Frontal cortex (tissue), 4 donors: Measurements from ENCODE around the gene SUCNR1. TPM values are rescaled to one million over a fixed set of nuclear protein-coding genes. Genes with fewer than 3 reads are reported as not detected.
"Not testable (repeated sequence)": the region's sequence is repeated elsewhere in the genome, so short reads cannot be mapped to it uniquely, and the experiment has no call there.

ENCODE experiments used
- DNase-seq, 2 donors: peaks; one replicate each; pipeline ENCODE4 v3.0.0; 2012; ENCODE audit warnings: low spot score in 2 of 2
- FAIRE-seq: peaks from 2 replicates; lab custom pipeline; 2012; peaks lifted over from hg19 to GRCh38; lab: Jason Lieb, UNC
- total RNA-seq: library from RNA; depleted of rRNA; stranded (reverse); fragments of >200 nt; gene quantifications from one replicate; pipeline ENCODE4 v1.2.3, GENCODE V29; 2014
- donor health status: control.
- donor health status: control.
- donor health status: control.

SUCNR1 gene
- total RNA-seq, 1 donor from 2014 or later, result 0.41 TPM

DNA sequence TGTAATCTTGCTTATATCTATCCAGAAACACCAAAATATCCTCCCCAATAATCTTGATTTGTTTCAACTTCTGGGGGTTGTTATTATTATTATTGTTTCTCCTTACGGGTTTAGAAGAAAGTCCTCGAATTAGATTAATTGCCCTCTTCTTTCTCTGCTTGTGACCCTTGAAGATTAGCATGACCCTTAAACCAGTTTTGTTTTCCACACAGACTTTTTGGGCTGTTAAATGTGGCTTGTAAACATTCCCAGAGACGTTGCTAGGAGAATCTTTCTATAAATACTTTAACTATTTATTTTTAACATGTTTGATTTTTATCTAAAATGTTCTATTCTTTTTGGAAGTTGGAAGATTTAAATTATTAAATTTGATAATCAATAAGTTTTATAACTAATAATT, 4.3 kb upstream of the SUCNR1 start:
- no peak for DNase-seq
- peak; percentile 77 for FAIRE-seq

DNA sequence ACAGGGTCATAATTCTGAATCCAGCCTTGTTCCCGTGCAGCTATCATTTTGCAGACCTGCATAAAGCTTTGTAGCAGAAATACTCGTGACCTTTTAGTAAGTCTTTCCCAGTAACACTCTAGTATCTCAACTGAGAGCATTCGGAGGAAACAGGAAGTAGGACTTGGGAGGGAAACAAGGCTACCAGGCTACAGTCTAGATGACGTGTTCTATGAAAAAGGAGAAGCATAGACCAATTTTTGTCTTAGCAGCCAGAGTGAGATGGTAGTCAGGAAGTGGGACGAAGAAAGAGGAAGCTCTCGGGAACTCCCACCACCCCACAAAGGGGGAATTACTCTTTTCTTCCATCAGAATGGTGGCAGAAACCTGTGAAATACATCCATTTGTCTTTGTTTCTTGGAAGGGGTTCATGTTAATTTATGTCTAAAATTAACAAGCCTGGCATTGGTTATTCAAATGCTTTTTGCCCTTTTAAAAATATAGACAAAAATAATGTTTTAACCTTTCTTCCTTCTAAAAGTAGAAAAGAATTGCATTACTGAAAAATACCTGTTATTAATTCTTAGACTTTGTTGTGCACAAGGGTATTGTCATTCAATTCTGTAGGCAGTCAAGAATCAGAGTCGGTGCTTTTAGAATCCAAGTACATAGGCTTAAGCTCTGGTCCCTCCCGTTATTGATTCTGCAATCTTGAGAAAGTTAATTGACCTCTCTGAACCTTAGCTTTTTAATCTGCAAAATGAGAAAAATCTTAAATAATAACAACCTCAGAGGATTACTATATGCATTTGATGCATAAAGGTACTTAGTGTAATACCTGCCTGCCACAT, 1.6 kb upstream of the SUCNR1 start:
- no peak for FAIRE-seq
- no peak for DNase-seq

DNA sequence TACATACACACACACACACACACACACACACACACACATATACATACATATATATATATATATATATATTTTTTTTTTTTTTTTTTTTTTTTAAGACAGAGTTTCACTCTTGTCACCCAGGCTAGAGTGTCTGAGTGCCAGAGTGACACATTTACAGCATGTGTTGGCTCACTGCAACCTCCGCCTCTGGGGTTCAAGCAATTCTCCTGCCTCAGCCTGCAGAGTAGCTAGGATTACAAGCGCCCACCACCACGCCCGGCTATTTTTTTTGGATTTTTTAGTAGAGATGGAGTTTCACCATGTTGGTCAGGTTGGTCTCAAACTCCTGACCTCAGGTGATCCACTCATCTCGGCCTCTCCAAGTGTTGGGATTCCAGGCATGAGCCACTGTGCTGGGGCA, 636 bp downstream of the SUCNR1 start:
- not testable (repeated sequence) for FAIRE-seq, DNase-seq

DNA sequence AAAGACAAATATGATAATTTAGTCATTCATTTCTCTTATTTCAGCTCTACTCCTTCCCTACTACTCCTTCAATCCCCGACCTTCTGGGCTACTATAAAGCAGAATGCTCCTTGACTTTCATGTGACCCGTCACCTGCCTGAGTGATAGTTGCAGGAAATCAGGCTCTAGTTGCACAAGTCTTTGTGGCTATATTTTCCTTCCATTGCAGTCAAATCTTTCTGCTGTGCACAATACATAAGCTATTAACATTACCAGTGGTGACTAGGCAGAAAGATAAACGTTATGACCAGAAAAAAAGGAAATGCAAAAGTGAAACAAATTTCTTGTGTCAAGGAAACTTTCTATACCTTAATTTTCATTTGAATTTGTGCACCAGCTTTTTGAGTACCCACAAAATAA, 2.3 kb downstream of the SUCNR1 start:
- FAIRE-seq (no peak), DNase-seq (no peak)

DNA sequence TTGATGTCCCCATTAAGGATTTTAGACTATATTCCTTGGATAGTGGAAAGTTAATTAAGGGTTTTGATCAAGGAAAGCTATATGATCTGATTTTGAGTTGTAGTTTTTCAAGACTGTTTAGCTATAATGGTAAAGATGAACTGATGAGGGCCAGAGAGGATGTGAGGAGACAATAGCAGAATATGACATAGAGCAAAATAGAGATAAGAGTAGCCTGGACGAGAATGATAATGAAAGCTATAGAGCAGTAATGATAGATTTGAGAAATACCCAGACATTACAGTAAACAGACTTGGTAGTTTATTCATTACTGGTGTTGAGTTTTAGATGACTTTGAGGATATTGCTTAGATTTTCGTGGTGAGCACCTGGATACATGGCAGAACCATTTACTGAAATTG, 3.8 kb downstream of the SUCNR1 start:
- FAIRE-seq, result no peak

DNA sequence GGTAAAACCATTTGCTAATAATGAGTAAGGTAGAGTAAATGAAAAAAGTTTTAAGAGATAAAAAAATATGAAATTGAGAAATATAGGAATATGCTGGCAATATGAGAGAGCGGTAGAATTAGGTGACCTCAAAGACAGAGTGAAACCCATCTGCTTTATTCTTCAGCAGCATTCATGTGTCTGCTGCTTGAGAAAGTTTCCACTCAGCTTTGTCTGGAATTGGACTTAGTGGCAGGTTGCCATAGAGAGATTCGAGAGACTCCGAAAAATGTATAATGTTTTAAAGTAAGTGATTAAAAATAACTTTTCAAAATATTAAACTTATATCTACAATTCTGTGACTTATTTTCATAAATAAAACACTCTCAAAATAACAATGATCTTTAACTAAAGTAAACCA, 5.0 kb downstream of the SUCNR1 start:
- FAIRE-seq, result no peak

More for the DNA sequence above, 3.8 kb downstream of the SUCNR1 start:
- no peak for DNase-seq

DNA sequence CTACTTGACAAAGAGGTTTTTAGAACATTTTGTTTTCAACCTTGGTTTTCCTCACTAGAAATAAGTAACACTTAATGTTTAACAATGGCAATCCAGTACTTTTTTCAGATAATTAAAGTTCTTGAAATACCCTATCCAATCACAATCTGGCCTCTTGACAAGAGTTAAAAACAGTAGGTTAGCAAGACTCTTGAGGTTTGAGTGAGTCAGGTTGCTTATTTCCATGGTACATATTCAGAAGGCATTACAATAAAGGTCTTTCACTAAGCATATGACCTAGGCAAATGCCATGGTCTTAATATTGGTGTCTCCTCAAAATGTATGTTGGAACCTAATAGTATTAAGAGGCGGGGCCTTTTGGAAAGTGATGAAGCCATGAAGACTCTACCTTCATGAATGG, 5.6 kb downstream of the SUCNR1 start:
- DNase-seq, result no peak
- no peak for FAIRE-seq

More for the DNA sequence above, 5.0 kb downstream of the SUCNR1 start:
- no peak for DNase-seq

DNA sequence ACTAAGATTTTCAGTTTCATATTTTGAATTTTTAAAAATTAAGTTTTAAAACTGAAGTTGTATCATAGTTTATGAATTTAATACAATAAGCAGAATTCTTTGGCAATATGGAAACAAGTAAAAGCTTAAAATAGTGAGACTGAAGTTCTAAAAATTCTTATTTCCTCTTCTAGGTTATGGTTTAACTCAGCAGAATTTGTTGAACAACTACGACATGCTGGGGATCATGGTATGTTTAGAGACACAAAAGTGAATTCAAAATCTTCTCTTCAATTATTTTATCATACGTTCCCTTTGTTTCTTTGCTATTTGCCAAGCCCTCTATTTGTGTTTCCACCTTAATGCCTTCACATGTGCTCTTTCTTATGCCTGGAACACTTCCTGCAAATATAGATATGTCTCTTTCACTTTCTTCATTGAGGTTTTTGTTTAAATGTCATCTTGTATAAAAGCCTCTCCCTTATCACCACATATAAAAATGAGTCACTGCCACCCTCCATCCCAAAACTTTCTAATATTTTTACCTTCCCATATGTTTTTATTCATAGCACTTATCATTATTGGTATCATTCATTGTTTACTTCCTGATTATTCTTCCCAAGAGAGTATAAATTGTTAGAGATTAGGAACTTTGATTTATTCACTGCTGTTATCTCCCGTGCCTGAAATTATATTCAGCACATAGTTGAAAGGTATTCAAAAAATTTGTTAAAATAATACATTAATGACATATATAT, 6.4 kb downstream of the SUCNR1 start:
- FAIRE-seq (peak; percentile 30), DNase-seq (no peak)

DNA sequence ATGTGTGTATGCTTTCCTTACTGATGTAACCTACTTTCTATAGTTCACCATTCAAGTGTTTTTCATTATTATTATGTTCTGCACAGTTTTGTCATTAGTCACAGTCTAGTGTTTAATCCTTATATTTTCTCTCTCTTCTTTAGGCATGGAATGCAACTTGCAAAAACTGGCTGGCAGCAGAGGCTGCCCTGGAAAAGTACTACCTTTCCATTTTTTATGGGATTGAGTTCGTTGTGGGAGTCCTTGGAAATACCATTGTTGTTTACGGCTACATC, 6.9 kb downstream of the SUCNR1 start:
- FAIRE-seq, result no peak
- no peak for DNase-seq

DNA sequence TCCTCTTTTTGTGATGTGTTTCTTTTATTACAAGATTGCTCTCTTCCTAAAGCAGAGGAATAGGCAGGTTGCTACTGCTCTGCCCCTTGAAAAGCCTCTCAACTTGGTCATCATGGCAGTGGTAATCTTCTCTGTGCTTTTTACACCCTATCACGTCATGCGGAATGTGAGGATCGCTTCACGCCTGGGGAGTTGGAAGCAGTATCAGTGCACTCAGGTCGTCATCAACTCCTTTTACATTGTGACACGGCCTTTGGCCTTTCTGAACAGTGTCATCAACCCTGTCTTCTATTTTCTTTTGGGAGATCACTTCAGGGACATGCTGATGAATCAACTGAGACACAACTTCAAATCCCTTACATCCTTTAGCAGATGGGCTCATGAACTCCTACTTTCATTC, 7.7 kb downstream of the SUCNR1 start:
- DNase-seq, result no peak
- FAIRE-seq, result no peak

DNA sequence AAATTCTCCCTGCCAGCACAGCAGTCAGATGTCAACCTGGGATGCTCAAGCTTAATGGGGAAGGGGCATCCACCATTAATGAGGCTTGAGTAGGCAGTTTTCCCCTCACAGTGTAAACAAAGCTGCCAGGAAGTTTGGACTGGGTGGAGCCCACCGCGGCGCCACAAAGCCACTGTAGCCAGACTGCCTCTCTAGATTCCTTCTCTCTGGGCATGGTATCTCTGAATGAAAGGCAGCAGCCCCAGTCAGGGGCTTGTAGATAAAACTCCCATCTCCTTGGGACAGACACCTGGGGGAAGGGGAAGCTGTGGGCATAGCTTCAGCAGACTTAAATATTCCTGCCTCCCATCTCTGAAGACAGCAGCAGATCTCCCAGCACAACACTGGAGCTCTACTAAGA, 12.0 kb downstream of the SUCNR1 start:
- FAIRE-seq, DNase-seq: not testable (repeated sequence)

DNA sequence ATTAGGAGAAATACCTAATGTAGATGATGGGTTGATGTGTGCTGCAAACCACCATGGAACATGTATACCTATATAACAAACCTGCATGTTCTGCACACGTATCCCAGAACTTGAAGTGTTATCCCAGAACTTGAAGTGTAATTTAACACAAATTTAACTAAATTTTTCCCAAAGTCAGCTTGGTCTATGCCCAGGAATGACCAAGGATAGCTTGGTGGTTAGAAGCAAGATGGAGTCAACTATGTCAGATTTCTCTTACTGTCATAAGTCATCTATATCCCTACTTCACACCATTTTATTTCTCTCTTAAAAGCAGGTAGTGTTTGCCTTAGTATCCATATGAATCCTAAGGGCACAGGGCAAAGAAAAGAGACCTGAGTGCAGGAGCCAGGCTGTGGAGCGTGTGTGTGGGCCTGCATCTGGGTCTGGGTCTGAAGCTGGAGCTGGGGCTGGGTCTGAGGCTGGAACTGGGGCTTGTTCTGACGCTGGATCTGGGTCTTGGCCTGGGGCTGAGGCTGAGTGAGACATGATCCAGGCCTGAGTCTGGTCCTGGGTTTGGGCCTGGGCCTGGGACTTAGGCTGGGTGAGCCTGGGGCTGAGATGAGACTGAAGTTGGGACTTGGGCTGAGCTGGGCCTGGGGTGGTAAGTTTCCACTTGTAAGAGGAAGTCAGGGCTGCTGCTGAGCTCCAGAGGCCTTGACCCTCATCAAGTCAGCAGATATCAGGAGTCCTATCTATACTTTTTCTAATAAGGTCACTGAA, 14.2 kb downstream of the SUCNR1 start:
- not testable (repeated sequence) for FAIRE-seq

DNA sequence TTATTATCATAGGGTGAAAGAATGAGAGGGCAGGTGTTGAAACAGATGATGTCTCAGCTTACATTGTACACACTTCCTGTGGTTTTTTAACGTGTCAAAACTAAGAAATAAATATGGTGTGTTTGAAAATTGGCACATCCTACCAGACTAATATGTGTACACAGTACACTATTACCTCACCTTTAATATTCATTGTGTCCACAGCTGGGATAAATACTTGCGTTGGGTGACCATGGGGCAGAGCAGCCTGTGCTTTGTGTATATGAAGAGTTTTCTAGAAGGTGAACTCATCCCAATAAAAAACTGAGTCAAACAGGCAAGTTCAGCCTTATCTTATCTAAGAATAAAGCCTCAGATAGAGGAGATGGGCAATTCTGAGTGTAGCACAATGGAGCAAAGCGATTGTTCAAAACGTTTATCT, 17.3 kb downstream of the SUCNR1 start:
- DNase-seq, result no peak
- FAIRE-seq, result no peak

More for the DNA sequence above, 14.2 kb downstream of the SUCNR1 start:
- not testable (repeated sequence) for DNase-seq

DNA sequence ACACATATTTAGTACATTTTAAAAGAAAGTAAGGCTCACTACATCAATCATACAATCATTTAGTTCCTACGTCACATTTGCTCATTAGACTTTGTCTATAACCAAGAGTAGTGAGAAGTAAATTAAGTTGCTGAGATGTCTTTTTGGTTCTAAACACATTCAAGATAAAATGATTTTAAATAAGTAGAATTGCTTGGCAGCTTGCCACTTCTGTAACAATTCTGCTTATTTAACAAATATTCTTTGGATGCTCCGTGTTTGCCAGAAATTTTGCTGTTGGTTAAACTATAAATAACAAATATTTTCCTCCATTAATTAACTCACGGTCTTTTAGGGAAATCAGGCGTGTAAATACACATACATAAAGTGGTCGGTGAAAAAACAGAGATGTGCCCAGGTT, 18.3 kb downstream of the SUCNR1 start:
- DNase-seq (no peak), FAIRE-seq (no peak)

DNA sequence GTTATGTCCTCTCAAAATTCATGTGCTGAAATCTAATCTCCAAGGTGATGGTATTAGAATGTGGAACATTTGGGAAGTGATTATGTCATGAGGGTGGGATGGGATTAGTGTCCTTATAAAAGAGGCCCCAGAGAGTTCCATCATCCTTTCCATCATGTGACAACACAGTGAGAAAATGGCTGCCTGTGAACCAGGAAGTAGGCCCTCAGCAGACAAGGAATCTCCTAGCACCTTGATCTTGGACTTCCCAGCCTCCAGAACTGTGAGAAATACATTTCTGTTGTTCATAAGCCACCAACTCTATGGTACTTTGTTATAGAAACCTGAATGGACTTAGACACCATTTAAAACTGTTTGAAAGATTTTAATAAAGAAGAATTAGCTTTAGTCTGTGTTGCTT, 20.8 kb downstream of the SUCNR1 start:
- DNase-seq, result no peak
- no peak for FAIRE-seq

DNA sequence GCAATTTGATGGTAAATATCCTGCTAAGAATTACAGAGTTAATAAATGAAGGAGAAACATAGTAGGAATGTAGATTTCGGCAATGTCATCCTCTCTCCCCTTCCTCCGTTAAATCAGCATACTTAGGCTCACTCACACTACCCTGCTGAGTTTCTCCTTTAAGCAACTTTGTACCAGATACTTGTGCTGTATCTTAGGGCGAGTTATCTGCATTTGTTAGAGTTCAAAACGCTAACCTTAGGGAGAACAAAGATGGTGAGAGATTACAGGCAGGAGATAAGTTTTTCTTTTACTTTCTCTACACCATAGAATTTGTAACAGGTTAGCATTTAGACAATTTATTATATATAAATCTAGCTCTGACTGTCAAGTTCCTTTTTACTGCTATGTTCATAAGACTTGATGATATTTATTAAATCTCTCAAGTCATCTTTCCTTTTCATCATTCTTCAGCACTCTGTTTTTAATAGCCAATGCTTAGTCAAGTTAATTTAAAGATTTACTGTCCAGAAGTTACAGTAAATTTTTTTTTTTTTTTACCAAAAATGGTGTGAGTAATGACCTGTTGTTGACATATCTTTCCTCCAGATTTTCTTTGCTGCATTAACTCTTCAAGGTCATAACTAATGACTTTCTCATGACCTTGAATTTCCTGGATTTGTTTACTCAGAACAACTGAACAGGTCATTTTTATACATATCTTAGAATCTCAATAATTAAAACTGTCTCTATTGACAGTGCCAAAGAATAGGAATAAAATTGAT, 22.2 kb downstream of the SUCNR1 start:
- FAIRE-seq, result no peak

DNA sequence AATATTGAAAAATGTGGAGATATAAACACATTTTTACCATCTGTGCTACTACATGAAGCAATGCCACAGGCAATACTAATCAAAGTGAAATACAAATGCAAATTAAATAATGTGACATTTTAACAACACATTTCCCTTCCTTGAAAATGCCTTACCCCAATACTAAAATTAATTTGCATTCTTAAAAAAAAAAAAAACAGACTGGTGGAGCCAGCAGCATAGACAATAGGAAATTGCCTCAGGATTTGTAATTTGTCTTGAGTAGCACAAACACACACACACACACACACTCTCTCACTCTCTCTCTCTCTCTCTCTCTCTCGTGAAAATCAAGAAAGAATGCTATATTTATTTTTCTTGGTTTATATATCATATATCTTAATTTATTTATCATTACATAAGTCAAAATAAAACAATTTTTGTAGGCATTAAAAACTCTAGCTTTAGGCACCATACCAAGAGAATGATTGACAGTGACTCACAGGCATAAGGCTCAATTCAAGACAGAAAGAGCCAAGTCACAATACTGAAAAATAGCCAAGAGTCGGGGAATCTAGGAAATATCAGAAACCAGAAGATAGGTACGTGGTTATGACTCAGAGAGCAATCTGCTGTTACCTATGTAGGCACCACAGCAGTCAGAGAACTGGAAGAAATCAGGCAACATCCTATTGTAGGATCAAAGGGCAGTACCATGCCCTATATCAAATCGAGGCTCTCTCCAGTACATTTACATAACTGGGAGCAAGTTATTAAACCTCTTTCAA, 23.0 kb downstream of the SUCNR1 start:
- no peak for FAIRE-seq
- no peak for DNase-seq

More for the DNA sequence above, 22.2 kb downstream of the SUCNR1 start:
- DNase-seq, result no peak

DNA sequence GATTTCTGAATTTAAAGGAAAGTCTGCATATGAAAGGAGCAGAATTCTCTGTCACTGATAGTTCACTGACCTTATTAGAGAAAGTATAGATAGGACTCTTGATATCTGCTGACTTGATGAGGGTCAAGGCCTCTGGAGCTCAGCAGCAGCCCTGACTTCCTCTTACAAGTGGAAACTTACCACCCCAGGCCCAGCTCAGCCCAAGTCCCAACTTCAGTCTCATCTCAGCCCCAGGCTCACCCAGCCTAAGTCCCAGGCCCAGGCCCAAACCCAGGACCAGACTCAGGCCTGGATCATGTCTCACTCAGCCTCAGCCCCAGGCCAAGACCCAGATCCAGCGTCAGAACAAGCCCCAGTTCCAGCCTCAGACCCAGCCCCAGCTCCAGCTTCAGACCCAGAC, 24.7 kb downstream of the SUCNR1 start:
- not testable (repeated sequence) for DNase-seq, FAIRE-seq
